ENCODE measurements around the gene PAPSS2. TPM values are rescaled to one million over a fixed set of nuclear protein-coding genes. Genes with fewer than 3 reads are reported as not detected.
A peak's percentile ranks its signal among the peaks of the same experiment; 100 is the strongest.

The PAPSS2 gene
- total and polyA plus RNA-seq, 2 experiments from 2014 or later = 38.3 to 58.0 TPM

- WGBS (ENCODE audit: low lambda C conversion rate, missing lambda C conversion rate) = 82% methylated on average over 3 of the region's 3 CpGs
- TF ChIP-seq EZH2phosphoT487 (IDR thresholded peaks at IDR 0.05; ENCODE audit: low read depth, severe bottlenecking, unreplicated experiment) (no peak), CTCF (IDR thresholded peaks at IDR 0.05; ENCODE audit: poor library complexity) (no peak), EZH2 (IDR thresholded peaks at IDR 0.05; ENCODE audit: borderline replicate concordance) (no peak)
- no peak for DNase-seq (ENCODE audit: low spot score)
These were observed 43.8 kb upstream of the PAPSS2 start for GRCh38 chr10:87615856-87616255.

GRCh38 chr10:87617503-87617902, 42.2 kb upstream of the PAPSS2 start:
- H3K27ac ChIP-seq = peak overlapping the region; percentile 92
- no peaks in the 10 kb centered on the region for H3K36me3 ChIP-seq (replicated peaks; ENCODE audit: insufficient read depth, low read depth)
- peaks cover 16% of the 10 kb centered on the region for H3K4me1 ChIP-seq (ENCODE audit: insufficient read depth)
- H3K79me2 ChIP-seq = no peaks in the 10 kb centered on the region
- TF ChIP-seq EZH2phosphoT487 (IDR thresholded peaks at IDR 0.05; ENCODE audit: low read depth, severe bottlenecking, unreplicated experiment) (no peak), EZH2 (IDR thresholded peaks at IDR 0.05; ENCODE audit: borderline replicate concordance) (no peak), CTCF (IDR thresholded peaks at IDR 0.05; ENCODE audit: poor library complexity) (no peak)
- H3K27me3 ChIP-seq = no peaks in the 10 kb centered on the region
- 83% methylated on average over 1 of the region's 1 CpG for WGBS (ENCODE audit: low lambda C conversion rate, missing lambda C conversion rate)
- no peaks in the 10 kb centered on the region for H3K9me3 ChIP-seq (ENCODE audit: low read depth)
- H3K4me3 ChIP-seq = no peak overlapping the region
- no peak overlapping the region for H3K4me2 ChIP-seq
- no peaks in the 10 kb centered on the region for H3K9me2 ChIP-seq (replicated peaks; ENCODE audit: insufficient read depth)
- no peaks in the 10 kb centered on the region for H4K20me1 ChIP-seq (ENCODE audit: insufficient read depth, poor library complexity, severe bottlenecking)
- DNase-seq (ENCODE audit: low spot score) = no peak
- no peak overlapping the region for H2AFZ ChIP-seq

More at GRCh38 chr10:87615856-87616255, 43.8 kb upstream of the PAPSS2 start:
- no peaks in the 10 kb centered on the region for H3K79me2 ChIP-seq
- no peak overlapping the region for H2AFZ ChIP-seq
- H3K9me3 ChIP-seq (ENCODE audit: low read depth) = no peaks in the 10 kb centered on the region
- peaks cover 16% of the 10 kb centered on the region for H3K4me1 ChIP-seq (ENCODE audit: insufficient read depth)
- H3K9me2 ChIP-seq (replicated peaks; ENCODE audit: insufficient read depth) = no peaks in the 10 kb centered on the region
- no peak overlapping the region for H3K4me2 ChIP-seq
- H3K36me3 ChIP-seq (replicated peaks; ENCODE audit: insufficient read depth, low read depth) = no peaks in the 10 kb centered on the region
- H4K20me1 ChIP-seq (ENCODE audit: insufficient read depth, poor library complexity, severe bottlenecking) = no peaks in the 10 kb centered on the region
- no peak overlapping the region for H3K27ac ChIP-seq
- no peaks in the 10 kb centered on the region for H3K27me3 ChIP-seq
- H3K4me3 ChIP-seq = no peak overlapping the region

- H3K79me2 ChIP-seq = no peaks in the 10 kb centered on the region
- H3K27me3 ChIP-seq = no peaks in the 10 kb centered on the region
- DNase-seq (ENCODE audit: low spot score) = peak; percentile 69
- H3K4me3 ChIP-seq = no peak overlapping the region
- H3K36me3 ChIP-seq (replicated peaks; ENCODE audit: insufficient read depth, low read depth) = no peaks in the 10 kb centered on the region
- WGBS (ENCODE audit: low lambda C conversion rate, missing lambda C conversion rate) = 62% methylated on average over 11 of the region's 11 CpGs
- H4K20me1 ChIP-seq (ENCODE audit: insufficient read depth, poor library complexity, severe bottlenecking) = no peaks in the 10 kb centered on the region
- peak overlapping the region; percentile 2 for H2AFZ ChIP-seq
- peaks cover 16% of the 10 kb centered on the region for H3K4me1 ChIP-seq (ENCODE audit: insufficient read depth)
- no peaks in the 10 kb centered on the region for H3K9me2 ChIP-seq (replicated peaks; ENCODE audit: insufficient read depth)
- no peaks in the 10 kb centered on the region for H3K9me3 ChIP-seq (ENCODE audit: low read depth)
- TF ChIP-seq EZH2 (IDR thresholded peaks at IDR 0.05; ENCODE audit: borderline replicate concordance) = no peak
- no peak for TF ChIP-seq EZH2phosphoT487 (IDR thresholded peaks at IDR 0.05; ENCODE audit: low read depth, severe bottlenecking, unreplicated experiment)
- no peak for TF ChIP-seq CTCF (IDR thresholded peaks at IDR 0.05; ENCODE audit: poor library complexity)
- peak overlapping the region; percentile 92 for H3K27ac ChIP-seq
- H3K4me2 ChIP-seq = peak overlapping the region; percentile 37
These were observed 40.9 kb upstream of the PAPSS2 start for GRCh38 chr10:87618566-87619423.
